CD4-positive, alpha-beta T cell (primary cell): ENCODE results near the gene COL18A1. TPM values are rescaled to one million over a fixed set of nuclear protein-coding genes. Genes with fewer than 3 reads are reported as not detected.

Experiments used
- ATAC-seq: fragments of 200-7000 bp; cut with Tn5 transposase; one replicate; pipeline ENCODE4 v1.10.0; 2022; ENCODE audit warnings: mild to moderate bottlenecking; ENCODE audit not compliant: poor library complexity
- CTCF ChIA-PET: fragments of 350-600 bp; sonication (Branson Sonifier 250); formaldehyde crosslinking; loops from one replicate; lab custom pipeline; 2021; ENCODE audit warnings: antibody characterized with exemption, inconsistent platforms; lab: Charles Lee
- POLR2A ChIA-PET: fragments of 350-600 bp; sonication (Branson Sonifier 250); formaldehyde crosslinking; loops from one replicate; lab custom pipeline; 2021; ENCODE audit warnings: antibody characterized with exemption, inconsistent platforms; lab: Charles Lee
- DNase-seq, 14 experiments: peaks; one replicate each; pipeline ENCODE4 v3.0.0-alpha.2; 2013 to 2020; ENCODE audit warnings: mixed read lengths in 2 of 14
- H3K27ac ChIP-seq, 2 donors: one replicate each; pipeline versions ENCODE4 v1.5.1 to v1.7.0; 2013; ENCODE audit warnings: low read length in 2 of 2, low read depth in 1 of 2, mild to moderate bottlenecking in 1 of 2
- H3K27me3 ChIP-seq, 2 experiments: 1 replicate in 1 of 2; 2 replicates in 1 of 2; pipeline versions ENCODE4 v1.6.1 to v1.7.0; 2013; ENCODE audit warnings: low read length in 2 of 2, control low read depth in 1 of 2, mild to moderate bottlenecking in 1 of 2, moderate library complexity in 1 of 2; ENCODE audit not compliant: insufficient read depth in 2 of 2, control insufficient read depth in 1 of 2
- H3K36me3 ChIP-seq: one replicate; pipeline ENCODE4 v1.6.1; 2013; ENCODE audit warnings: low read length, control low read depth; ENCODE audit not compliant: insufficient read depth
- H3K4me1 ChIP-seq: one replicate; pipeline ENCODE4 v1.6.1; 2013; ENCODE audit warnings: low read length, control low read depth; ENCODE audit not compliant: insufficient read depth
- H3K4me3 ChIP-seq: one replicate; pipeline ENCODE4 v1.5.1; 2013; ENCODE audit warnings: mild to moderate bottlenecking, low read length, moderate library complexity
- H3K9me3 ChIP-seq, 2 experiments: 1 replicate in 1 of 2; 2 replicates in 1 of 2; pipeline versions ENCODE4 v1.6.1 to v1.7.0; 2013; ENCODE audit warnings: low read length in 2 of 2, mild to moderate bottlenecking in 2 of 2, control low read depth in 1 of 2, moderate library complexity in 1 of 2; ENCODE audit not compliant: control insufficient read depth in 1 of 2, insufficient read depth in 1 of 2
- H3K27ac Mint-ChIP-seq: one replicate; pipeline ENCODE4 v1.8.0; 2020; ENCODE audit warnings: mixed read lengths
- H3K27me3 Mint-ChIP-seq: one replicate; pipeline ENCODE4 v1.8.0; 2021; ENCODE audit warnings: mixed read lengths
- H3K36me3 Mint-ChIP-seq: one replicate; pipeline ENCODE4 v1.8.0; 2021; ENCODE audit warnings: low read depth, mixed read lengths
- H3K4me1 Mint-ChIP-seq: one replicate; pipeline ENCODE4 v1.8.0; 2021; ENCODE audit warnings: low read depth, mixed read lengths
- H3K4me3 Mint-ChIP-seq: one replicate; pipeline ENCODE4 v1.8.0; 2020; ENCODE audit warnings: mild to moderate bottlenecking, mixed read lengths
- H3K9me3 Mint-ChIP-seq: one replicate; pipeline ENCODE4 v1.8.0; 2020; ENCODE audit warnings: mixed read lengths
- CTCF ChIP-seq: fragments of 200-600 bp; IDR thresholded peaks from one replicate; pipeline ENCODE4 v1.8.0; 2022; ENCODE audit warnings: antibody characterized with exemption, mild to moderate bottlenecking
- intact Hi-C, 2 experiments: fragments of 100-400 bp; cut with DNase I in 1 of 2; cut with micrococcal nuclease in 1 of 2; formaldehyde crosslinking; loops; one replicate each; pipeline versions ENCODE4 v1.15.1 to v1.9.0; 2023 to 2025; cut with DNase I, micrococcal nuclease
- total RNA-seq, 174 experiments: library from RNA in 2 of 174; stranded (reverse) in 2 of 174; gene quantifications; one replicate each; pipeline ENCODE4 v1.2.3 and lab custom pipeline; 2021 to 2026

The COL18A1 gene
- total RNA-seq, 2 experiments from 2014 or later: 15.2 to 16.0 TPM

- no peaks in the 10 kb centered on the region for H3K9me3 Mint-ChIP-seq
- H3K27me3 Mint-ChIP-seq: no peaks in the 10 kb centered on the region
- peak overlapping the region; percentile 78 for H3K4me3 Mint-ChIP-seq
- TF ChIP-seq CTCF: no peak
- no peaks in the 10 kb centered on the region for H3K27me3 ChIP-seq
- DNase-seq (no peak), ATAC-seq (no peak)
- peaks cover 5% of the 10 kb centered on the region for H3K36me3 Mint-ChIP-seq
- peaks cover 48% of the 10 kb centered on the region for H3K4me1 ChIP-seq
- POLR2A ChIA-PET: interaction anchor here (0.9 kb wide), 1 partner anchor 11 kb away, joined by 3 read pairs; no protein-coding TSS in a partner anchor
- no peak overlapping the region for H3K4me3 ChIP-seq
- no peaks in the 10 kb centered on the region for H3K36me3 ChIP-seq
- no peaks in the 10 kb centered on the region for H3K9me3 ChIP-seq
- CTCF ChIA-PET: no interaction called here
- peaks cover 45% of the 10 kb centered on the region for H3K4me1 Mint-ChIP-seq
- H3K27ac Mint-ChIP-seq: peak overlapping the region; percentile 89
- intact Hi-C loops: loop anchor here (10.0 kb wide), 3 partner anchors 93 to 433 kb away; partner anchors contain the start of genes COL6A1 (in 1 of the 2) and PCBP3 (in 1 of the 2)
- H3K27ac ChIP-seq: peak overlapping the region in 1 of 2 donors; percentile 66
Observed at GRCh38 chr21:45551783-45552695, 147.1 kb downstream of the COL18A1 start.

- Histone ChIP-seq H3K27ac (no peak overlapping the region), H3K9me3 (no peaks in the 10 kb centered on the region), H3K36me3 (no peaks in the 10 kb centered on the region), H3K4me1 (peaks cover 48% of the 10 kb centered on the region), H3K4me3 (no peak overlapping the region), H3K27me3 (no peaks in the 10 kb centered on the region)
- H3K27me3 Mint-ChIP-seq: no peaks in the 10 kb centered on the region
- DNase-seq (no peak), ATAC-seq (no peak)
- H3K27ac Mint-ChIP-seq: peak overlapping the region; percentile 53
- no peaks in the 10 kb centered on the region for H3K9me3 Mint-ChIP-seq
- ChIA-PET POLR2A (interaction anchor here (0.9 kb wide), 1 partner anchor 11 kb away, joined by 3 read pairs; no protein-coding TSS in a partner anchor), CTCF (no interaction called here)
- H3K36me3 Mint-ChIP-seq: peaks cover 5% of the 10 kb centered on the region
- peaks cover 39% of the 10 kb centered on the region for H3K4me1 Mint-ChIP-seq
- TF ChIP-seq CTCF: no peak
- intact Hi-C loops: loop anchor here (10.0 kb wide), 3 partner anchors 92 to 432 kb away; partner anchors contain the start of genes COL6A1 (in 1 of the 2) and PCBP3 (in 1 of the 2)
- H3K4me3 Mint-ChIP-seq: peak overlapping the region; percentile 65
Observed at GRCh38 chr21:45552696-45553391, 147.9 kb downstream of the COL18A1 start.

- Mint-ChIP-seq H3K36me3 (peaks cover 5% of the 10 kb centered on the region), H3K9me3 (no peaks in the 10 kb centered on the region), H3K27me3 (no peaks in the 10 kb centered on the region), H3K27ac (peak overlapping the region; percentile 89), H3K4me3 (peak overlapping the region; percentile 87), H3K4me1 (peaks cover 29% of the 10 kb centered on the region)
- ChIA-PET CTCF (interaction anchor here (0.9 to 1.3 kb wide), 2 partner anchors 36 to 42 kb away, joined by 3 read pairs; no protein-coding TSS in a partner anchor), POLR2A (no interaction called here)
- H3K36me3 ChIP-seq: no peaks in the 10 kb centered on the region
- intact Hi-C loops: loop anchor here (1.0 to 10.0 kb wide), 7 partner anchors 42 to 430 kb away; partner anchors contain the start of genes COL6A1 (in 1 of the 2) and PCBP3 (in 1 of the 2)
- ATAC-seq (peak; percentile 83), DNase-seq (peak; percentile 81 to 97 (median 91))
- H3K27me3 ChIP-seq: no peaks in the 10 kb centered on the region
- H3K4me3 ChIP-seq: peak overlapping the region; percentile 67
- no peaks in the 10 kb centered on the region for H3K9me3 ChIP-seq
- TF ChIP-seq CTCF: peak; percentile 72
- H3K4me1 ChIP-seq: peaks cover 47% of the 10 kb centered on the region
- no peak overlapping the region for H3K27ac ChIP-seq
Observed at GRCh38 chr21:45554477-45555175, 149.7 kb downstream of the COL18A1 start.
